ENCODE measurements around the gene PPIP5K2.
"Not testable (repeated sequence)": the region's sequence is repeated elsewhere in the genome, so short reads cannot be mapped to it uniquely, and the experiment has no call there.

The PPIP5K2 gene

GRCh38 chr5:103126557-103126956 is 6.5 kb downstream of the PPIP5K2 start:
- DNase-seq, result no peak

- DNase-seq, result no peak
Measured at GRCh38 chr5:103127292-103127817, 7.3 kb downstream of the PPIP5K2 start.

DNA sequence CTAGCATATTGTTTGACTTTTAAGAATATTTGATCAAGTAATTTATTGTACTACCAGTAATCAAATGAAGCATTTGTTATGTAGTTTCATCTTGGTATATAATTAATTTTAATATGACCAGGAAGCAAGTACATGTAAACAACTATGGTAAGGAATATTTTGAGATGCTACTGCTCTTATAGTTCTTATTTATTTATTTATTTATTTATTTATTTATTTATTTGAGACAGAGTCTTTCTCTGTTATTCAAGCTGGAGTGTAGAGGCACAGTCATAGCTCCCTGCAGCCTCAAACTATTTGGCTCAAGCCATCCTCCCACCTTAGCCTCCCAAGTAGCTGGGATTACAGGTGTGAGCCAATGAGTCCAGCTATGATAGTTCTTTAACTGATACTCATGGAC is 8.1 kb downstream of the PPIP5K2 start:
- DNase-seq, result no peak

- DNase-seq, result no peak
Measured at GRCh38 chr5:103132684-103133083, 12.6 kb downstream of the PPIP5K2 start.

- no peak for DNase-seq
Measured at GRCh38 chr5:103133231-103133630, 13.1 kb downstream of the PPIP5K2 start.

DNA sequence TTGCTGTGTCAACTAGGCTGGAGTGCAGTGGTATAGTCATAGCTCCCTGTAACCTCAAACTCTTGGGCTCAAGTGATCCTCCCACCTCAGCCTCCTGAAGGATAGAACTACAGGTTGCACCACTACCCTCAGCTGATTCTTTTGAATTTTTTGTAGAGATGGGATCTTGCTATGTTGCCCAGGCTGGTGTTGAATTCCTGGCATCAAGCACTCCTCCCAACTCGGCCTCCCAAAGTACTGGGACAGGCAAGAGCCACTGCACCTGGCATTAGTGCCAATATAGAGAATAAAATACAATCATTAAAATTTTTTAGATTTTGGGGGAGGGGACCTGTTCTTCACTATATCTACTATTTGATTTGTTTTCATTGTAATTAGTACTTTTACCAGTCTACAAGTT is 15.4 kb downstream of the PPIP5K2 start:
- no peak for DNase-seq

- no peak for DNase-seq
Measured at GRCh38 chr5:103138202-103138690, 18.1 kb downstream of the PPIP5K2 start.

DNA sequence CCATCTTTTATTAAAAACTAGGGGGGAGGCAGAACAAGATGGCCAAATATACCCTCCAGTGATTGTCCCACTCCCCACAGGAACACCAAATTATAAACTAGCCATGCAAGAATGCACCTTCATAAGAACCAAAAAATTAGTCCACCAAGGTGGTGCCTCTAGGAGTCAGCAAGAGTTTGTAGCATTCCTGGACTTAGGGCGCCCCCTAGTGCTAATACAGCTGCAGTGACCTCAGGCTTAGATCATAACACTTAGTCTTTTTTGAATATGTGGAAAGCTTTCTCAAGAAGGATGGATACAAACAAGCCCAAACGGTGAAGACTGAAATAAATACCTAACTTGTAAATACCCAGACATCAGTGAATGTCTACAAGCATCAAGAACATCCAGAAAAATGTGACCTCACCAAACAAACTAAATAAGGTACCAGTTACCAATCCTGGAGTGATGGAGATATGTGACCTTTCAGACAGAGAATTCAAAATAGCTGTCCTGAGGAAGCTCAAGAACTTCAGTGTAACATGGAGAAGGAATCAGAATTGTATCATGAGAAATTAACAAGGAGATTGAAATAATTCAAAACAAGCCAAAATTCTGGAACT is 19.3 kb downstream of the PPIP5K2 start:
- DNase-seq, result peak; percentile 2

GRCh38 chr5:103142132-103142531 is 22.0 kb downstream of the PPIP5K2 start:
- DNase-seq, result not testable (repeated sequence)

DNA sequence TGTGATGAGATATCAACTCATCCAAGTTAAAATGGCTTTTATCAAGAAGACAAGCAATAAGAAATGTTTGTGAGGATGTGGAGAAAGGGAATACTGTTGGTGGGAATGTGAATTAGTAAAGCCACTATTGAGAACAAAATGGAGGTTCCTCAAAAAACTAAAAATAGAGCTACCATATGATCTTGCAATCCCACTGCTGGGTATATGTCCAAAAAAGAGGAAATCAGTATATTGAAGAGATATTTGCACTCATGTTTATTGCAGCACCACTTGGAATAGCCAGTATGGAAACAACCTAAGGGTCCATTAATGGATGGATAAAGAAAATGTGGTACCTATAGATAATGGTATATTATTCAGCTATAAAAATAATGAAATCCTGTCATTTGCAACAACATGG is 25.1 kb downstream of the PPIP5K2 start:
- no peak for DNase-seq

GRCh38 chr5:103148213-103148612 is 28.1 kb downstream of the PPIP5K2 start:
- DNase-seq, result no peak

- no peak for DNase-seq
Measured at GRCh38 chr5:103151156-103151555, 31.1 kb downstream of the PPIP5K2 start.

- no peak for DNase-seq
Measured at GRCh38 chr5:103166706-103167105, 46.6 kb downstream of the PPIP5K2 start.

GRCh38 chr5:103174147-103174546 is 54.0 kb downstream of the PPIP5K2 start:
- no peak for DNase-seq

DNA sequence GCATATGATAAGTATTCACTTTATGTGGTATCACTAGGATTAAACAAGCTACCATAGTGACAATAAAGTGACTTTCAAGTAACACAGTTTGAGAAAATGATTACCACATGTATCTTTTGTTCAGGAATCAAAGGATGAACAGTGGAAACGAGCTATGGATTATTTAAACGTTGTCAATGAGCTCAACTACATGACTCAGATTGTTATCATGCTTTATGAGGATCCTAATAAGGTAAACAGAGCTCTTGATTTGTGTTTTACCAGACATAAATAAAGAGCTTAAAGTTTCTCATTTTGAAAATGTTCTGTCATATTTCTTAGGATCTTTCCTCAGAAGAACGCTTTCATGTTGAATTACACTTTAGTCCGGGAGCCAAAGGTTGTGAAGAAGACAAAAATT is 57.4 kb downstream of the PPIP5K2 start:
- DNase-seq, result no peak

DNA sequence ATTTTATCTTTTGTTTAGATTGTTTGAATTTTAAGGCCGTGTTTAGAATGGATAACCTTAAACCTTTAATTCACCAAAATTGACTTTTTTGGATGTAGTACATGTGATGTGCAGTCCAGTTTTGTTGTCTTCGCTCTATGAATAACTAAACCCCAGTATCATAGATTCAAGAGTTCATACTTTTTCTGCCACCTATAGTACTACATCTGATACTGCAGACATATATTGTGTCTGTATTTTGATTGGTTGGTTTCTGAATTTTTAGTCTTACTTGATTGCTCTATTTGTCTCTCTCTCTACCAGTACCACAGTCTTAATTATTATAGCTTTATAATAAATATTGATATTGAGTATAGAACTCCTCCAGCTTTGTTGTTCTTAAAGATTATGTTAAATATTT is 58.1 kb downstream of the PPIP5K2 start:
- no peak for DNase-seq

DNA sequence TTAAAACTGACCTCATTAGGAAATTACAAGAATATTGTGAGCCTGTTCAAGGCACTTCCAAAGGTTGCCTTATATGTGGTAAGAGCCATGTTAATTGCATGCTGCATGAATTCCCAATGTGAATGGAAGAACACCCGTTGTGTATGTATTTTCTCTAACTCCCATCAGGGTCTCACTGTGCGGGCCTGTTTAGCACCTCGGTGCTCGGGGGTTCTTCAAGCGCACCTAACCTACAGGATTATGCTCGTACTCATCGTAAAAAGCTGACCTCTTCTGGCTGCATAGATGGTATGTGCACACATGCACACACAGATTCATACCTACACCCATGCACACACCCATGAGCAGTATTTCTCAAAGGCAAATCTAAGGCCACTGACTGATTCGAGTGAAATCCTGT is 66.1 kb downstream of the PPIP5K2 start:
- DNase-seq, result no peak

DNA sequence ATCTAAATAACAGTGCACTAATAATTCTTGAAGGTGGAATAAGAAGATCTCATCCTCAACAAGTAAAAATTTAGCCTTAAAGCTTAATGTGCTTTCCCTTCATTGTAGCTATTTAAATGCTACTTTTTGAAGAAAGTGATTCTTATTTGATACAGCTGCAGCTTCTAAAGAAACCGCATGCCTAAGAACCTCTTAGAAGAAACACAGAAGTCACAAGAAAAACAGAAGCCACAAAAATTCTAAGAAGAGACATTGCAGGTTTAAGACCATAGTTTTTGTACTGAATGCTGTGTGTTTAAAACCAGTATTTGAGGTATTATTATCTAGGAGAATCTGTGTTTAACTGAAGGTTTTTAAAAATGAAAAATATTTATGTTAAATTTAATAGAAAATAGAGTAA is 68.3 kb downstream of the PPIP5K2 start:
- no peak for DNase-seq

GRCh38 chr5:103203226-103203625 is 83.1 kb downstream of the PPIP5K2 start:
- DNase-seq, result no peak

DNA sequence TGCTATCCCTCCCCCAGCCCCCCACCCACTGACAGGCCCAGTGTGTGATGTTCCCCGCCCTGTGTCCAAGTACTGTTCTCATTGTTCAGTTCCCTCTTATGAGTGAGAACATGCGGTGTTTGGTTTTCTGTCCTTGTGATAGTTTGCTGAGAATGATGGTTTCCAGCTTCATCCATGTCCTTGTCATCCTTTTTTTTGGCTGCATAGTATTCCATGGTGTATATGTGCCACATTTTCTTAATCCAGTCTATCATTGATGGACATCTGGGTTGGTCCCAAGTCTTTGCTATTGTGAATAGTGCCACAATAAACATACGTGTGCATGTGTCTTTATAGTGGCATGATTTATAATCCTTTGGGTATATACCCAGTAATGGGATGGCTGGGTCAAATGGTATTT is 84.9 kb downstream of the PPIP5K2 start:
- not testable (repeated sequence) for DNase-seq

DNA sequence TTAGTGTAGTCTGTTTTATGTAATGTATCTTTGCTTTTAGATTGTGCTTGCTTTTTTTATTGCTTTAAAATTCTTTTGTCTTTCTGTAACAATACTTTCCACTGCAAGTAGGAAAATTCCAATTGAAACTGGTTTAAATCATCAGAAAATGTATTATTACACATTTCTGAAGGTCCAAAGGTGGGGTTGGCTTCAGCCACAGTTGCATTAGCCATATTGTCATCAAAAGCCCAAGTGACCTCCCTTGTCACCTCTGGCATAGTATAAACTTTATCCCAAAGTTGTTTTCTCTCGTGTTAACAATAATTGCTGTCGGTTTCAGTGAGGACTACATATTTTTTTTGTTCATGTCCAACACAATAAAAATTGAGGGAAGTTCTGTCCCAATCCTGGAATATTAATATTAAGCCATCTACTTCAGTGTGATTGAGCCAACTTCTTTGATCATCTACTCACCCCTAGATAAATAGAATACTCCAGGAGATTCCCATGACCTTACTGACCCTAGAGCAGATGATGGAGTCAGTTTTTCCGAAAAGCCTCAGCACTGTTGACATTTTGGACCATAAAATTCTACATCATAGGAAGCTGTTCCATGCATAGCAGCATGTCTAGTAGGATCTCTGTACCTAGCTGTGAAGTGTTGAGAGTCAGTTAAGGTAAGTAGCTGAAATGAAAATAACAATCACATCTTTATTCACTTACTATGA is 86.0 kb downstream of the PPIP5K2 start:
- no peak for DNase-seq

DNA sequence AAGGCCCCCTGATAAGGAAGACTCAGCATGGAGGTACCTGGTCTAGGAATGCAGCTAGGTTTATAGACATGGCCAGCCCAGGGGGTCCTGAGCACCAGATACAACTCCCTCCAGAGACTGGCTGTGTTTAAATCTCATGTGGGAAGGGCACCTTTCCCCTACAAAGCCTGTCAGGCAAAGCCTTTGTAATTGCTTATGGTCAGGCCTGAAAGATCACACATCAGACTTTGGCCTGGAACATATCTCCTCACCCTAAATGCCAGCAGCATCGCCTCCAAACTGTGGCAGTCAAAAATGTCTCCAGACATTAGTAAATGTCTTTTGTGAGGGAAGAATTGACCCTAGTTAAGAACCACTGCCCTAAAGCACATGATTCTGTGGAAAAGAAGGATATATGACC is 86.9 kb downstream of the PPIP5K2 start:
- no peak for DNase-seq

DNA sequence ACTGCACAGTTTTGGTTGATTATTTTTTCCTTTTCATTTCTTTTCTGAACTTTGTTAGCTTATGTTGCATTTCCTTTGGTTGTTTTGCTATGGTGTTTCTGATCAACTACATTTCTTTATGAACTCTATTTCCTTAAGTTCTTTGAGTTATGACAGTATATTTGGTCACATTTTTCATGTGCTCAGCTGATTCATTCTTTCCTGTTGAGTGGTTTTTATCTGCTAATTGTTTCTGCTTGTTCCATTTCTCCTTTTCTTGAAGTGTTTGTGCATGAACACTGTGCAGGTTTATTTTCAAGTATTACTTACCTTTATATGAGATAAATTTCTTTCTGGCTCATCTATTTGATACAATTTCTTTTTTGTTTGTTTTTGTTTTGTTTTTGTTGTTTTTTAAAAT is 87.6 kb downstream of the PPIP5K2 start:
- no peak for DNase-seq

- DNase-seq, result no peak
Measured at GRCh38 chr5:103208460-103208859, 88.4 kb downstream of the PPIP5K2 start.

GRCh38 chr5:103209065-103209464 is 89.0 kb downstream of the PPIP5K2 start:
- no peak for DNase-seq
